ENCODE data around the gene SPOP. TPM values are rescaled to one million over a fixed set of nuclear protein-coding genes. Genes with fewer than 3 reads are reported as not detected.

SPOP gene
- total and polyA plus RNA-seq, 9 of the 15 experiments (the other 6 are each of a cell fraction or from before 2014, with no cell fraction given) = 34.2 to 65.9 (median 39.7) TPM

- TF ChIP-seq CUX1 (CRISPR knock-in tag; IDR thresholded peaks at IDR 0.05) = peak; percentile 99
- TF ChIP-seq HDAC1 (IDR thresholded peaks at IDR 0.05) = 0 out of 4 replicates have a peak, but pooled peaks of 1 of the 2 experiments have one; percentile 25
- TF ChIP-seq ZNF408 (CRISPR knock-in tag; IDR thresholded peaks at IDR 0.05; ENCODE audit: low read depth) = no peak
- TF ChIP-seq ZBTB34 (CRISPR knock-in tag; IDR thresholded peaks at IDR 0.05) = no peak
- TF ChIP-seq ZBTB2 (IDR thresholded peaks at IDR 0.05) = peak; percentile 80; the same call in 1 of the 2 replicates
- TF ChIP-seq COPS2 (conservative IDR thresholded peaks at IDR 0.05) = no peak
- 0 out of 2 replicates have a peak, but pooled peaks have one; percentile 25 for TF ChIP-seq TFAP4 (CRISPR knock-in tag; IDR thresholded peaks at IDR 0.05; ENCODE audit: borderline replicate concordance)
- no peak for TF ChIP-seq ZHX1 (conservative IDR thresholded peaks at IDR 0.05; ENCODE audit: low read length)
- TF ChIP-seq SRSF7 (optimal IDR thresholded peaks at IDR 0.05; ENCODE audit: low read depth, low read length) = no peak
- TF ChIP-seq GATA2 (CRISPR knock-in tag; IDR thresholded peaks at IDR 0.05) = peak; percentile 80
These were observed 120.4 kb downstream of the SPOP start (continued) for GRCh38 chr17:49557312-49558024.
